GM12891 (cell line): ENCODE data around the gene ZNF385A.
"Not testable (repeated sequence)": the region's sequence is repeated elsewhere in the genome, so short reads cannot be mapped to it uniquely, and the experiment has no call there.

Experiments used
- DNase-seq: peaks from one replicate; pipeline ENCODE4 v3.0.0; 2011; ENCODE audit warnings: low spot score; ENCODE audit not compliant: insufficient read length
- FAIRE-seq: peaks from 2 replicates; lab custom pipeline; 2011; peaks lifted over from hg19 to GRCh38; lab: Jason Lieb, UNC
- PAX5 ChIP-seq: IDR thresholded peaks from 2 replicates; pipeline ENCODE4 v1.6.1; 2011; ENCODE audit warnings: low read length, moderate library complexity, mild to moderate bottlenecking; ENCODE audit not compliant: insufficient read depth, severe bottlenecking
- POLR2A ChIP-seq: IDR thresholded peaks from 2 replicates; pipeline ENCODE4 v1.6.1; 2011; ENCODE audit warnings: low read depth, low read length, control low read depth
- POLR2AphosphoS5 ChIP-seq: IDR thresholded peaks from 2 replicates; pipeline ENCODE4 v1.6.1; 2011; ENCODE audit warnings: low read depth, low read length, control low read depth
- POU2F2 ChIP-seq: IDR thresholded peaks from 2 replicates; pipeline ENCODE4 v1.6.1; 2011; ENCODE audit warnings: low read depth, mild to moderate bottlenecking, control low read depth, low read length, moderate library complexity
- SPI1 ChIP-seq: IDR thresholded peaks from 2 replicates; pipeline ENCODE4 v1.6.1; 2011; ENCODE audit warnings: low read depth, low read length, control low read depth
- TAF1 ChIP-seq: IDR thresholded peaks from 2 replicates; pipeline ENCODE4 v1.6.1; 2011; ENCODE audit warnings: low read depth, low read length, control low read depth

ZNF385A gene

GRCh38 chr12:54356951-54357356 lies 27.6 kb downstream of the ZNF385A start:
- DNase-seq: no peak

GRCh38 chr12:54356228-54356627 lies 28.3 kb downstream of the ZNF385A start:
- TF ChIP-seq POLR2AphosphoS5: no peak
- no peak for TF ChIP-seq SPI1
- DNase-seq (no peak), FAIRE-seq (no peak)

More at GRCh38 chr12:54356951-54357356, 27.6 kb downstream of the ZNF385A start:
- TF ChIP-seq POU2F2: no peak
- TF ChIP-seq PAX5: no peak
- no peak for TF ChIP-seq POLR2AphosphoS5
- TF ChIP-seq TAF1: no peak
- no peak for FAIRE-seq

- DNase-seq: no peak
- no peak for FAIRE-seq
- TF ChIP-seq SPI1 (no peak), POLR2AphosphoS5 (no peak), POLR2A (no peak), TAF1 (no peak), POU2F2 (no peak), PAX5 (no peak)
These were observed 29.3 kb downstream of the ZNF385A start for GRCh38 chr12:54355104-54355815.

- FAIRE-seq, DNase-seq: not testable (repeated sequence)
These were observed 30.3 kb downstream of the ZNF385A start for GRCh38 chr12:54354271-54354670.

GRCh38 chr12:54352891-54353874 lies 31.4 kb downstream of the ZNF385A start:
- FAIRE-seq (no peak), DNase-seq (no peak)

GRCh38 chr12:54352022-54352531 lies 32.5 kb downstream of the ZNF385A start:
- TF ChIP-seq TAF1 (no peak), POLR2A (no peak), POLR2AphosphoS5 (no peak), PAX5 (no peak), SPI1 (no peak), POU2F2 (no peak)
- DNase-seq (no peak), FAIRE-seq (no peak)

More at GRCh38 chr12:54352891-54353874, 31.4 kb downstream of the ZNF385A start:
- TF ChIP-seq TAF1 (no peak), PAX5 (no peak), POLR2A (no peak), POLR2AphosphoS5 (no peak), POU2F2 (no peak), SPI1 (no peak)

- DNase-seq (no peak), FAIRE-seq (no peak)
- TF ChIP-seq TAF1 (no peak), SPI1 (no peak), POLR2A (no peak), PAX5 (no peak), POU2F2 (no peak), POLR2AphosphoS5 (no peak)
These were observed 33.2 kb downstream of the ZNF385A start for GRCh38 chr12:54351341-54351740.

- DNase-seq (no peak), FAIRE-seq (no peak)
- no peak for TF ChIP-seq SPI1
- TF ChIP-seq TAF1: no peak
- no peak for TF ChIP-seq PAX5
- no peak for TF ChIP-seq POLR2A
- no peak for TF ChIP-seq POU2F2
- TF ChIP-seq POLR2AphosphoS5: no peak
These were observed 33.8 kb downstream of the ZNF385A start for GRCh38 chr12:54350743-54351142.

GRCh38 chr12:54349679-54350078 lies 34.9 kb downstream of the ZNF385A start:
- TF ChIP-seq POU2F2 (no peak), POLR2AphosphoS5 (no peak), SPI1 (no peak)
- FAIRE-seq (no peak), DNase-seq (no peak)

GRCh38 chr12:54349036-54349435 lies 35.5 kb downstream of the ZNF385A start:
- no peak for DNase-seq
- TF ChIP-seq SPI1 (no peak), TAF1 (no peak), POLR2AphosphoS5 (no peak), POU2F2 (no peak), PAX5 (no peak), POLR2A (no peak)
- no peak for FAIRE-seq
